ENCODE data around the gene TM4SF4. TPM values are rescaled to one million over a fixed set of nuclear protein-coding genes. Genes with fewer than 3 reads are reported as not detected.

The TM4SF4 gene
- total RNA-seq, 1 donor from 2014 or later = not detected

- DNase-seq (peak; percentile 66), ATAC-seq (peak; percentile 93 to 96)
- Histone ChIP-seq H3K9me3 (no peaks in the 10 kb centered on the region), H3K4me1 (peaks cover 29% of the 10 kb centered on the region), H3K36me3 (no peaks in the 10 kb centered on the region), H3K27me3 (ENCODE audit: low read depth) (no peaks in the 10 kb centered on the region), H3K4me3 (no peak overlapping the region), H3K27ac (peak overlapping the region; percentile 71)
- intact Hi-C loops (cut with DNase I) = loop anchor here (10.0 kb wide), 1 partner anchor 79 kb away; no protein-coding TSS in a partner anchor
- no peak for TF ChIP-seq CTCF (IDR thresholded peaks at IDR 0.05)
These were observed 894 bp upstream of the TM4SF4 start for GRCh38 chr3:149473357-149474249.

- intact Hi-C loops (cut with DNase I) = loop anchor here (10.0 kb wide), 1 partner anchor 81 kb away; no protein-coding TSS in a partner anchor
- ATAC-seq (no peak), DNase-seq (no peak)
- H3K27me3 ChIP-seq (ENCODE audit: low read depth) = no peaks in the 10 kb centered on the region
- H3K4me1 ChIP-seq = peaks cover 40% of the 10 kb centered on the region
- no peak overlapping the region for H3K27ac ChIP-seq
- no peaks in the 10 kb centered on the region for H3K36me3 ChIP-seq
- no peak for TF ChIP-seq CTCF (IDR thresholded peaks at IDR 0.05)
- H3K9me3 ChIP-seq = no peaks in the 10 kb centered on the region
- no peak overlapping the region for H3K4me3 ChIP-seq
These were observed 1.1 kb downstream of the TM4SF4 start for GRCh38 chr3:149475451-149476060.

GRCh38 chr3:149476225-149476624 is 1.7 kb downstream of the TM4SF4 start:
- intact Hi-C loops (cut with DNase I) = loop anchor here (10.0 kb wide), 1 partner anchor 81 kb away; no protein-coding TSS in a partner anchor
- no peak for TF ChIP-seq CTCF (IDR thresholded peaks at IDR 0.05)
- Histone ChIP-seq H3K4me1 (peaks cover 40% of the 10 kb centered on the region), H3K36me3 (no peaks in the 10 kb centered on the region), H3K4me3 (no peak overlapping the region), H3K27ac (no peak overlapping the region), H3K9me3 (no peaks in the 10 kb centered on the region), H3K27me3 (ENCODE audit: low read depth) (no peaks in the 10 kb centered on the region)
- ATAC-seq (peak in 1 of 2 donors; percentile 20), DNase-seq (no peak)

GRCh38 chr3:149479621-149480325 is 5.3 kb downstream of the TM4SF4 start:
- intact Hi-C loops (cut with DNase I) = loop anchor here (10.0 kb wide), 1 partner anchor 85 kb away; no protein-coding TSS in a partner anchor
- DNase-seq (no peak), ATAC-seq (peak in 1 of 2 donors; percentile 10)
- H3K4me1 ChIP-seq = peaks cover 12% of the 10 kb centered on the region
- no peaks in the 10 kb centered on the region for H3K36me3 ChIP-seq
- H3K27me3 ChIP-seq (ENCODE audit: low read depth) = no peaks in the 10 kb centered on the region
- peak overlapping the region; percentile 50 for H3K27ac ChIP-seq
- no peak for TF ChIP-seq CTCF (IDR thresholded peaks at IDR 0.05)
- H3K4me3 ChIP-seq = no peak overlapping the region
- H3K9me3 ChIP-seq = no peaks in the 10 kb centered on the region

- DNase-seq (peak; percentile 83), ATAC-seq (peak; percentile 96 to 97)
- Histone ChIP-seq H3K9me3 (no peaks in the 10 kb centered on the region), H3K4me1 (peaks cover 11% of the 10 kb centered on the region), H3K36me3 (no peaks in the 10 kb centered on the region), H3K27me3 (ENCODE audit: low read depth) (no peaks in the 10 kb centered on the region), H3K4me3 (no peak overlapping the region), H3K27ac (peak overlapping the region; percentile 50)
- peak; percentile 87 for TF ChIP-seq CTCF (IDR thresholded peaks at IDR 0.05)
- intact Hi-C loops (cut with DNase I) = no loop called here
These were observed 6.0 kb downstream of the TM4SF4 start for GRCh38 chr3:149480326-149481017.

Data from lower lobe of right lung (tissue), 2 donors.